Upper lobe of left lung (tissue), 6 donors: ENCODE measurements around the gene STT3B. TPM values are rescaled to one million over a fixed set of nuclear protein-coding genes. Genes with fewer than 3 reads are reported as not detected.
A peak's percentile ranks its signal among the peaks of the same experiment; 100 is the strongest.

Source experiments
- ATAC-seq, 2 donors: fragments of 200-7000 bp; cut with Tn5 transposase; one replicate each; pipeline ENCODE4 v1.9.1; 2022; ENCODE audit warnings: mild to moderate bottlenecking in 2 of 2, moderate library complexity in 2 of 2; ENCODE audit not compliant: low FRiP score in 2 of 2
- DNase-seq, 2 donors: peaks; one replicate each; pipeline ENCODE4 v3.0.0-alpha.2; 2019 to 2020
- H3K27ac ChIP-seq, 4 donors: fragments of 200-600 bp; sonication (generic); one replicate each; pipeline ENCODE4 v1.5.1; 2016 to 2019
- H3K27me3 ChIP-seq, 4 donors: fragments of 200-600 bp; sonication (generic); one replicate each; pipeline ENCODE4 v1.5.1; 2017 to 2019
- H3K36me3 ChIP-seq, 4 donors: fragments of 200-600 bp; sonication (generic); one replicate each; pipeline ENCODE4 v1.5.1; 2016 to 2019
- H3K4me1 ChIP-seq, 4 donors: fragments of 200-600 bp; sonication (generic); one replicate each; pipeline ENCODE4 v1.5.1; 2018 to 2019
- H3K4me3 ChIP-seq, 4 donors: fragments of 200-600 bp; sonication (generic); one replicate each; pipeline ENCODE4 v1.5.1; 2017 to 2019; ENCODE audit warnings: mild to moderate bottlenecking in 2 of 4, moderate library complexity in 1 of 4
- H3K9me3 ChIP-seq, 4 donors: fragments of 200-600 bp; sonication (generic); one replicate each; pipeline ENCODE4 v1.5.1; 2018 to 2019
- EP300 ChIP-seq, 4 donors: sonication (generic); formaldehyde crosslinking; IDR thresholded peaks; one replicate each; pipeline ENCODE4 v1.5.1; 2017; ENCODE audit warnings: antibody characterized with exemption in 4 of 4, control low read depth in 2 of 4
- POLR2A ChIP-seq, 4 donors: fragments of 450-650 bp; IDR thresholded peaks; one replicate each; pipeline ENCODE4 v1.5.1; 2016 to 2017; ENCODE audit warnings: antibody characterized with exemption in 4 of 4, mild to moderate bottlenecking in 2 of 4
- POLR2AphosphoS5 ChIP-seq, 2 donors: sonication (generic); formaldehyde crosslinking; IDR thresholded peaks; one replicate each; pipeline ENCODE4 v1.5.1; 2017; ENCODE audit warnings: antibody characterized with exemption in 2 of 2
- WGBS, 2 donors: methylation state at CpG; one replicate each; pipeline ENCODE4 v1.1.5; 2017 to 2018; 5-methylcytosine and 5-hydroxymethylcytosine counted together
- total RNA-seq, 6 donors: library from RNA; depleted of rRNA in 4 of 6; stranded (reverse); fragments of >200 nt in 4 of 6; gene quantifications; one replicate each; pipeline versions ENCODE4 v1.1.0 to v1.2.1, GENCODE V29; 2016 to 2021
- TF ChIP-seq, protein P1 (sequence below), 6 experiments: fragments of 450-650 bp in 4 of 6; fragments of 200-600 bp in 2 of 6; sonication (generic) in 2 of 6; IDR thresholded peaks; one replicate each; pipeline ENCODE4 v1.5.1; 2016 to 2019; ENCODE audit warnings: antibody characterized with exemption in 6 of 6
- donor health status: DM: no; HTN: no; CAD: no; lungs with moderate emphysema.
- donor health status: DM: no; HTN: yes; CAD: no; lungs with severe emphysema.

Gene STT3B
- total RNA-seq, 6 donors from 2014 or later: 42.9 to 137 (median 88.8) TPM

DNA sequence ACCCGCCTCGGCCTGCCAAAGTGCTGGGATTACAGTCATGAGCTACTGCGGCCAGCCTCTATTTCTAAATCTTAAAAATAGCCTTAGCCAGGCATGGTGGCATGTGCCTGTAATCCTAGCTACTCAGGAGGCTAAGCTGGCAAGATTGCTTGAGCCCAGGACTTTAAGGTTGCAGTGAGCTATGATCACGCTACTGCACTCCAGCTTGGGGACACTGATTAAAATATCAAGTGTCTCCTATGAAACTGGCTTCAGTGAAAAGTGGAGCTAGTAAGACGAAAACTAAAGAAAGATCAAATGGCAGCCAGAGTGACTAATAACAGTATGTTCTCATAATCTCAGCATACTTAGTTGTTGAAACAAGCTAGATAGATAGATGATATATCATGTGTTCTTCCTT lies 112.5 kb downstream of the STT3B start:
- no peak overlapping the region for H3K27ac ChIP-seq
- peaks cover 0 to 8% (median 5%) of the 10 kb centered on the region in 4 donors for H3K36me3 ChIP-seq
- no peaks in the 10 kb centered on the region for H3K4me1 ChIP-seq
- ATAC-seq (no peak), DNase-seq (no peak)
- WGBS, 2 donors: 86 to 93% methylated on average over 5 of the region's 5 CpGs
- H3K9me3 ChIP-seq: peaks cover under 1 to 15% (median 8%) of the 10 kb centered on the region in 4 donors
- TF ChIP-seq POLR2A (IDR thresholded peaks at IDR 0.05): no peak
- TF ChIP-seq EP300 (IDR thresholded peaks at IDR 0.05): no peak
- TF ChIP-seq POLR2AphosphoS5 (IDR thresholded peaks at IDR 0.05): no peak
- TF ChIP-seq, protein P1, sequence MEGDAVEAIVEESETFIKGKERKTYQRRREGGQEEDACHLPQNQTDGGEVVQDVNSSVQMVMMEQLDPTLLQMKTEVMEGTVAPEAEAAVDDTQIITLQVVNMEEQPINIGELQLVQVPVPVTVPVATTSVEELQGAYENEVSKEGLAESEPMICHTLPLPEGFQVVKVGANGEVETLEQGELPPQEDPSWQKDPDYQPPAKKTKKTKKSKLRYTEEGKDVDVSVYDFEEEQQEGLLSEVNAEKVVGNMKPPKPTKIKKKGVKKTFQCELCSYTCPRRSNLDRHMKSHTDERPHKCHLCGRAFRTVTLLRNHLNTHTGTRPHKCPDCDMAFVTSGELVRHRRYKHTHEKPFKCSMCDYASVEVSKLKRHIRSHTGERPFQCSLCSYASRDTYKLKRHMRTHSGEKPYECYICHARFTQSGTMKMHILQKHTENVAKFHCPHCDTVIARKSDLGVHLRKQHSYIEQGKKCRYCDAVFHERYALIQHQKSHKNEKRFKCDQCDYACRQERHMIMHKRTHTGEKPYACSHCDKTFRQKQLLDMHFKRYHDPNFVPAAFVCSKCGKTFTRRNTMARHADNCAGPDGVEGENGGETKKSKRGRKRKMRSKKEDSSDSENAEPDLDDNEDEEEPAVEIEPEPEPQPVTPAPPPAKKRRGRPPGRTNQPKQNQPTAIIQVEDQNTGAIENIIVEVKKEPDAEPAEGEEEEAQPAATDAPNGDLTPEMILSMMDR (IDR thresholded peaks at IDR 0.05): no peak
- H3K4me3 ChIP-seq: no peak overlapping the region
- no peaks in the 10 kb centered on the region for H3K27me3 ChIP-seq

DNA sequence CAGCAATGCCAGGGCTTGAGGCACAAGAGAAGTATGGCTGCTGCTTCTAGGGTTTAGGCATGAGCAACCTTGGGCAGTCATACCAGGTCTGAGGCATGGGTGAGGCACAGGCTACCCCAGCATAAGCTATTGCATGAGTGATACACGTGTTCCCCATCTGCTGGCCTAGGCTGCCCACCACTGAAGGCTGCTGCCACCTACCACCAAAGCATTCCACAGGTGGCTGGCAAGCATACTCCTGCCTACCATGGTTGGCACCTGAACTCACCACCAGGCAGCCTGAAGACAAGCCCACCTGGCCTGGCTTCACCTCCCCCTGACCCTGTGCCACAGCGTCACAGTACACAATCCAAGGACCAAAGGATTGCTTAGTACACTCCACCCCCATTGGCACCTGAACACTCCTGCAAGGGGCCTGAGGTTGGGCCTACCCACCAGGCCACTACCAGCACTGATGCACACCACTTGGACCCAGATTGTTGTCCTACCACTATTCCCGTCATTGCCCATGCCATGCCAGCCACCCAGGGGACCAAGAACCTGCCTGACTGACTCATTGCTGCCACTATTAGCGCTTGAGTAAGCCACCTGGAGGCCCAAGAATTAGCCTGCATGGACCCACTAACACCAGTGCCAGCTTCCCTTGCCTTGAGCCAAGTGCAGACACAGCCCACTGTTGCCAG lies 115.7 kb downstream of the STT3B start:
- peak in 1 of 2 donors; percentile 34 for ATAC-seq

DNA sequence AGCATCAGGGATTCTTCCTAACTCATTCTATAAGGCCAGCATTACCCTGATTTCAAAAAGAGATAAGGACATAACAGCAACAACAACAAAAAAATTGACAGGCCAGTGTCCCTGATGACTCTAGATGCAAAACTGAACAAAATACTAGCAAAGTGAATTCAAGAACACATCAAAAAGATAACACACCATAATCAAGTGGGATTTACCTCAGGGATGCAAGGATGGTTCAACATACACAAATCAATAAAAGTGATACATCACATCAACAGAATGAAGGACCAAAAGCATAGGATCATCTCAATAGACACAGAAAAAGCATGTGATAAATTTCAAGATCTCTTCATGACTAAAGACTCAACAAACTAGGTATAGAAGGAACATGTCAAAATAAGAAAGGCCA lies 119.6 kb downstream of the STT3B start:
- peaks cover 0 to 5% (median 1%) of the 10 kb centered on the region in 4 donors for H3K36me3 ChIP-seq
- peaks cover 30 to 75% (median 37%) of the 10 kb centered on the region in 4 donors for H3K9me3 ChIP-seq
- H3K27me3 ChIP-seq: no peaks in the 10 kb centered on the region
- ATAC-seq: no peak
- DNase-seq: no peak
- H3K4me1 ChIP-seq: no peaks in the 10 kb centered on the region
- TF ChIP-seq POLR2A (IDR thresholded peaks at IDR 0.05) (no peak), POLR2AphosphoS5 (IDR thresholded peaks at IDR 0.05) (no peak), EP300 (IDR thresholded peaks at IDR 0.05) (no peak)
- TF ChIP-seq, protein P1 (IDR thresholded peaks at IDR 0.05): no peak
- H3K27ac ChIP-seq: no peak overlapping the region
- no peak overlapping the region for H3K4me3 ChIP-seq

More for the DNA sequence above, 115.7 kb downstream of the STT3B start:
- WGBS, 2 donors: 100% methylated on average over 3 to 4 of the region's 4 CpGs
- H3K4me1 ChIP-seq: no peaks in the 10 kb centered on the region
- peaks cover 0 to 8% (median 5%) of the 10 kb centered on the region in 4 donors for H3K36me3 ChIP-seq
- no peak overlapping the region for H3K27ac ChIP-seq
- H3K27me3 ChIP-seq: no peaks in the 10 kb centered on the region
- TF ChIP-seq EP300 (IDR thresholded peaks at IDR 0.05): no peak
- TF ChIP-seq POLR2AphosphoS5 (IDR thresholded peaks at IDR 0.05): no peak
- TF ChIP-seq POLR2A (IDR thresholded peaks at IDR 0.05): no peak
- TF ChIP-seq, protein P1 (IDR thresholded peaks at IDR 0.05): no peak
- DNase-seq: no peak
- no peak overlapping the region for H3K4me3 ChIP-seq
- peaks cover 14 to 43% (median 21%) of the 10 kb centered on the region in 4 donors for H3K9me3 ChIP-seq

DNA sequence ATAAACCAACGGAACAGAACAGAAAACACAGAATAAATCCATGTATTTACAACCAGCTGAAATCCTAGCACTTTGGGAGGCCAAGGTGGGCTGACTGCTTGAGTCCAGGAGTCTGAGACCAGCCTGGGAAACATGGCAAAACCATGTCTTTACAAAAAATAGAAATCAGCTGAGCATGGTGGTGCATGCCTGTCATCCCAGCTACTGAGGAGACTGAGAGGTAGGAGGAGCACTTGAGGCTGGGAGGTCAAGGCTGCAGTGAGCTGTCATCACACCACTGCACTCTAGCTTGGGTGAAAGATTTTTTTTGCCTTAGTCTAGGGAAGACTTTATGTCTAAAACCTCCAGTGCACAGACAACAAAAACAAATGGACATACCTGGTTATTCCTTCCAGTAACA lies 120.7 kb downstream of the STT3B start:
- no peaks in the 10 kb centered on the region for H3K36me3 ChIP-seq
- H3K9me3 ChIP-seq: peaks cover 30 to 75% (median 37%) of the 10 kb centered on the region in 4 donors
- no peak for DNase-seq
- ATAC-seq: no peak
- no peaks in the 10 kb centered on the region for H3K27me3 ChIP-seq
- TF ChIP-seq EP300 (IDR thresholded peaks at IDR 0.05) (no peak), POLR2A (IDR thresholded peaks at IDR 0.05) (no peak), POLR2AphosphoS5 (IDR thresholded peaks at IDR 0.05) (no peak)
- TF ChIP-seq, protein P1 (IDR thresholded peaks at IDR 0.05): no peak
- H3K4me1 ChIP-seq: no peaks in the 10 kb centered on the region
- WGBS, 2 donors: 83 to 97% methylated on average over 1 of the region's 1 CpG
- no peak overlapping the region for H3K27ac ChIP-seq
- H3K4me3 ChIP-seq: no peak overlapping the region

DNA sequence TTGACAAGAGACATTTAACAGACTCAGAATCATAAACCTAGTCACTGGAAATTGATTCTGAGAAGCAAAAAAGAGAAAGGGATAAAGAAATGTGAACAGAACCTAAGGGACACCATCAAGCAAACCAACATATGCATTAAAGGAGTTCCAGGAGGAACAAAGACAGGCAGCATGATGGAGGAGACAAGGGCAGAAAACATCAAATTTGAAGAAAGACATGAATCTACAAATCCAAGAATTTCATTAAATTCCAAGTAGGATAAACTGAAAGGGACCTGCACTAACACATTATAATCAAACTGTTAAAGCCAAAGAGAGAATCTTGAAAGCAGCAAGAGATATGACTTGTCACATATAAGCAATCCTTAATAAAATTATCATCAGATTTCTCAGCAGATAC lies 122.3 kb downstream of the STT3B start:
- H3K4me3 ChIP-seq: no peak overlapping the region
- no peak overlapping the region for H3K27ac ChIP-seq
- TF ChIP-seq EP300 (IDR thresholded peaks at IDR 0.05): no peak
- TF ChIP-seq POLR2A (IDR thresholded peaks at IDR 0.05): no peak
- TF ChIP-seq POLR2AphosphoS5 (IDR thresholded peaks at IDR 0.05): no peak
- TF ChIP-seq, protein P1 (IDR thresholded peaks at IDR 0.05): no peak
- no peak for ATAC-seq
- no peaks in the 10 kb centered on the region for H3K27me3 ChIP-seq
- no peaks in the 10 kb centered on the region for H3K4me1 ChIP-seq
- H3K36me3 ChIP-seq: no peaks in the 10 kb centered on the region
- H3K9me3 ChIP-seq: peaks cover 23 to 62% (median 34%) of the 10 kb centered on the region in 4 donors
- no peak for DNase-seq
